CD8-positive, alpha-beta memory T cell (primary cell): ENCODE results near the gene PPIG. TPM values are rescaled to one million over a fixed set of nuclear protein-coding genes. Genes with fewer than 3 reads are reported as not detected.
"Not testable (repeated sequence)": the region's sequence is repeated elsewhere in the genome, so short reads cannot be mapped to it uniquely, and the experiment has no call there.

ENCODE experiments used
- CTCF ChIA-PET: fragments of 350-600 bp; sonication (Branson Sonifier 250); formaldehyde crosslinking; loops from one replicate; lab custom pipeline; 2021; ENCODE audit warnings: antibody characterized with exemption; lab: Charles Lee
- POLR2A ChIA-PET: fragments of 350-600 bp; sonication (Branson Sonifier 250); formaldehyde crosslinking; loops from one replicate; lab custom pipeline; 2021; ENCODE audit warnings: antibody characterized with exemption; lab: Charles Lee
- DNase-seq, 5 donors: peaks; one replicate each; pipeline versions ENCODE4 v3.0.0 to v3.0.0-alpha.2; 2020 to 2022; ENCODE audit warnings: mixed read lengths in 1 of 5
- H3K27ac ChIP-seq: one replicate; pipeline ENCODE4 v1.7.0; 2013; ENCODE audit warnings: low read depth, mild to moderate bottlenecking, low read length, moderate library complexity
- H3K27me3 ChIP-seq: 2 replicates; pipeline ENCODE4 v1.7.0; 2013; ENCODE audit warnings: low read length, mild to moderate bottlenecking; ENCODE audit not compliant: insufficient read depth, poor library complexity, severe bottlenecking
- H3K36me3 ChIP-seq: 2 replicates; pipeline ENCODE4 v1.7.0; 2013; ENCODE audit warnings: mild to moderate bottlenecking, low read length, moderate library complexity; ENCODE audit not compliant: insufficient read depth
- H3K4me1 ChIP-seq: 2 replicates; pipeline ENCODE4 v1.7.0; 2013; ENCODE audit warnings: mild to moderate bottlenecking, low read length, moderate library complexity; ENCODE audit not compliant: insufficient read depth
- H3K4me3 ChIP-seq: 2 replicates; pipeline ENCODE4 v1.7.0; 2013; ENCODE audit warnings: mild to moderate bottlenecking, low read length
- H3K9me3 ChIP-seq: 2 replicates; pipeline ENCODE4 v1.7.0; 2013; ENCODE audit warnings: mild to moderate bottlenecking, low read length
- H3K27ac Mint-ChIP-seq, 8 donors: one replicate each; pipeline ENCODE4 v1.8.0; 2020 to 2021; ENCODE audit warnings: mixed read lengths in 8 of 8, mild to moderate bottlenecking in 6 of 8, inconsistent platforms in 3 of 8, moderate library complexity in 3 of 8
- H3K27me3 Mint-ChIP-seq, 2 donors: one replicate each; pipeline ENCODE4 v1.8.0; 2020 to 2021; ENCODE audit warnings: mixed read lengths in 2 of 2, mild to moderate bottlenecking in 1 of 2, moderate library complexity in 1 of 2
- H3K36me3 Mint-ChIP-seq, 3 donors: one replicate each; pipeline ENCODE4 v1.8.0; 2020 to 2021; ENCODE audit warnings: mixed read lengths in 3 of 3, inconsistent platforms in 1 of 3, mild to moderate bottlenecking in 1 of 3
- H3K4me1 Mint-ChIP-seq, 3 donors: one replicate each; pipeline ENCODE4 v1.8.0; 2020 to 2021; ENCODE audit warnings: mixed read lengths in 3 of 3, inconsistent platforms in 1 of 3, mild to moderate bottlenecking in 1 of 3
- H3K4me3 Mint-ChIP-seq, 7 donors: one replicate each; pipeline ENCODE4 v1.8.0; 2020 to 2021; ENCODE audit warnings: mixed read lengths in 7 of 7, mild to moderate bottlenecking in 6 of 7, moderate library complexity in 4 of 7, inconsistent platforms in 2 of 7
- H3K9me3 Mint-ChIP-seq, 5 donors: one replicate each; pipeline ENCODE4 v1.8.0; 2020 to 2022; ENCODE audit warnings: mixed read lengths in 5 of 5, mild to moderate bottlenecking in 3 of 5, moderate library complexity in 2 of 5, inconsistent platforms in 1 of 5
- polyA plus RNA-seq: library from polyadenylated mRNA; unstranded; fragments of 300-500 nt; fragmentation: Illumina TruSeq; gene quantifications from one replicate; pipeline ENCODE4 v1.2.3, GENCODE V29; 2021
- total RNA-seq, 2 experiments: library from RNA; stranded (reverse); gene quantifications; one replicate each; pipeline ENCODE4 v1.2.3, GENCODE V29; 2021

The PPIG gene
- total and polyA plus RNA-seq, 3 experiments from 2014 or later: 60.7 to 87.2 (median 65.7) TPM

- Mint-ChIP-seq H3K4me3 (no peak overlapping the region), H3K27me3 (peaks cover 9 to 14% of the 10 kb centered on the region in 2 donors), H3K4me1 (no peaks in the 10 kb centered on the region), H3K27ac (no peak overlapping the region), H3K36me3 (peaks cover 0 to 1% (median 0%) of the 10 kb centered on the region in 3 donors), H3K9me3 (no peaks in the 10 kb centered on the region)
- DNase-seq: no peak
- Histone ChIP-seq H3K4me1 (no peaks in the 10 kb centered on the region), H3K9me3 (no peaks in the 10 kb centered on the region), H3K4me3 (no peak overlapping the region), H3K27me3 (no peaks in the 10 kb centered on the region), H3K36me3 (no peaks in the 10 kb centered on the region), H3K27ac (no peak overlapping the region)
- POLR2A ChIA-PET: no interaction called here
- CTCF ChIA-PET: no interaction called here
These were observed 89.8 kb downstream of the PPIG start for GRCh38 chr2:169673921-169674320.

- CTCF ChIA-PET: no interaction called here
- no peaks in the 10 kb centered on the region for H3K36me3 Mint-ChIP-seq
- H3K27me3 Mint-ChIP-seq: peaks cover 8 to 14% of the 10 kb centered on the region in 2 donors
- H3K27ac Mint-ChIP-seq: no peak overlapping the region
- no peak for DNase-seq
- H3K9me3 Mint-ChIP-seq: no peaks in the 10 kb centered on the region
- no peaks in the 10 kb centered on the region for H3K4me1 Mint-ChIP-seq
- H3K27me3 ChIP-seq: no peaks in the 10 kb centered on the region
- POLR2A ChIA-PET: no interaction called here
- no peak overlapping the region for H3K27ac ChIP-seq
- H3K4me3 Mint-ChIP-seq: no peak overlapping the region
- H3K4me3 ChIP-seq: no peak overlapping the region
- H3K36me3 ChIP-seq: no peaks in the 10 kb centered on the region
- H3K4me1 ChIP-seq: no peaks in the 10 kb centered on the region
- no peaks in the 10 kb centered on the region for H3K9me3 ChIP-seq
These were observed 92.2 kb downstream of the PPIG start for GRCh38 chr2:169676357-169676756.

GRCh38 chr2:169676850-169677249, 92.7 kb downstream of the PPIG start:
- ChIA-PET POLR2A (interaction anchor here (0.7 kb wide), 1 partner anchor 148 kb away, joined by 3 read pairs; no protein-coding TSS in a partner anchor), CTCF (no interaction called here)
- Mint-ChIP-seq H3K27me3 (peaks cover 8 to 14% of the 10 kb centered on the region in 2 donors), H3K27ac (no peak overlapping the region), H3K4me3 (no peak overlapping the region), H3K9me3 (no peaks in the 10 kb centered on the region), H3K4me1 (no peaks in the 10 kb centered on the region), H3K36me3 (no peaks in the 10 kb centered on the region)
- H3K4me1 ChIP-seq: no peaks in the 10 kb centered on the region
- no peak overlapping the region for H3K4me3 ChIP-seq
- no peak for DNase-seq
- no peaks in the 10 kb centered on the region for H3K36me3 ChIP-seq
- H3K27me3 ChIP-seq: no peaks in the 10 kb centered on the region
- H3K27ac ChIP-seq: no peak overlapping the region
- H3K9me3 ChIP-seq: no peaks in the 10 kb centered on the region

GRCh38 chr2:169683054-169683424, 98.9 kb downstream of the PPIG start:
- H3K27ac ChIP-seq: peak overlapping the region; percentile 22
- H3K9me3 ChIP-seq: no peaks in the 10 kb centered on the region
- H3K27ac Mint-ChIP-seq: peak overlapping the region; percentile 41 to 95 (median 87)
- no peaks in the 10 kb centered on the region for H3K36me3 ChIP-seq
- POLR2A ChIA-PET: interaction anchor here (1.0 to 1.7 kb wide), 2 partner anchors 11 to 98 kb away, joined by 3 to 9 read pairs; partner anchors contain the start of genes CFAP210 and PHOSPHO2
- DNase-seq: peak in 2 of 5 donors; percentile 53 to 57
- H3K27me3 Mint-ChIP-seq: no peaks in the 10 kb centered on the region
- H3K4me1 ChIP-seq: peaks cover 11% of the 10 kb centered on the region
- no peak overlapping the region for H3K4me3 ChIP-seq
- CTCF ChIA-PET: interaction anchor here (1.3 kb wide), 1 partner anchor 11 kb away, joined by 3 read pairs; the partner anchor contains the start of genes CFAP210 and PHOSPHO2
- H3K36me3 Mint-ChIP-seq: no peaks in the 10 kb centered on the region
- H3K9me3 Mint-ChIP-seq: no peaks in the 10 kb centered on the region
- H3K4me3 Mint-ChIP-seq: peak overlapping the region; percentile 12 to 69 (median 54)
- peaks cover 22 to 25% (median 25%) of the 10 kb centered on the region in 3 donors for H3K4me1 Mint-ChIP-seq
- no peaks in the 10 kb centered on the region for H3K27me3 ChIP-seq

GRCh38 chr2:169683425-169684134, 99.4 kb downstream of the PPIG start:
- Histone ChIP-seq H3K36me3 (no peaks in the 10 kb centered on the region), H3K9me3 (no peaks in the 10 kb centered on the region), H3K4me3 (no peak overlapping the region), H3K27ac (peak overlapping the region; percentile 22), H3K27me3 (no peaks in the 10 kb centered on the region), H3K4me1 (peaks cover 11% of the 10 kb centered on the region)
- H3K9me3 Mint-ChIP-seq: no peaks in the 10 kb centered on the region
- CTCF ChIA-PET: interaction anchor here (1.3 to 1.5 kb wide), 2 partner anchors 10 to 15 kb away, joined by 3 read pairs; partner anchors contain the start of genes CFAP210 and PHOSPHO2
- H3K27ac Mint-ChIP-seq: peak overlapping the region; percentile 41 to 95 (median 87)
- POLR2A ChIA-PET: interaction anchor here (0.6 to 1.7 kb wide), 3 partner anchors 11 to 150 kb away, joined by 3 to 9 read pairs (median 4); partner anchors contain the start of genes CFAP210 and PHOSPHO2
- peaks cover 22 to 25% (median 25%) of the 10 kb centered on the region in 3 donors for H3K4me1 Mint-ChIP-seq
- no peaks in the 10 kb centered on the region for H3K27me3 Mint-ChIP-seq
- DNase-seq: no peak
- peak overlapping the region; percentile 12 to 69 (median 47) for H3K4me3 Mint-ChIP-seq
- H3K36me3 Mint-ChIP-seq: no peaks in the 10 kb centered on the region

- Histone ChIP-seq H3K4me3 (no peak overlapping the region), H3K27ac (no peak overlapping the region), H3K36me3 (no peaks in the 10 kb centered on the region), H3K9me3 (no peaks in the 10 kb centered on the region), H3K27me3 (no peaks in the 10 kb centered on the region), H3K4me1 (peaks cover 11% of the 10 kb centered on the region)
- peaks cover 22 to 25% (median 25%) of the 10 kb centered on the region in 3 donors for H3K4me1 Mint-ChIP-seq
- ChIA-PET CTCF (interaction anchor here (1.3 to 1.5 kb wide), 2 partner anchors 10 to 14 kb away, joined by 3 read pairs; partner anchors contain the start of genes CFAP210 and PHOSPHO2), POLR2A (interaction anchor here (0.6 to 1.7 kb wide), 3 partner anchors 10 to 149 kb away, joined by 3 to 9 read pairs (median 4); partner anchors contain the start of genes CFAP210 and PHOSPHO2)
- H3K4me3 Mint-ChIP-seq: peak overlapping the region in 2 of 7 donors; percentile 41 to 60
- no peak for DNase-seq
- H3K36me3 Mint-ChIP-seq: no peaks in the 10 kb centered on the region
- peak overlapping the region; percentile 41 to 95 (median 87) for H3K27ac Mint-ChIP-seq
- H3K9me3 Mint-ChIP-seq: no peaks in the 10 kb centered on the region
- H3K27me3 Mint-ChIP-seq: no peaks in the 10 kb centered on the region
These were observed 100.0 kb downstream of the PPIG start for GRCh38 chr2:169684135-169684565.

- H3K27me3 ChIP-seq, H3K9me3 Mint-ChIP-seq, H3K9me3 ChIP-seq, H3K4me3 ChIP-seq, DNase-seq, H3K27ac ChIP-seq, H3K36me3 ChIP-seq, POLR2A ChIA-PET, H3K27me3 Mint-ChIP-seq, H3K36me3 Mint-ChIP-seq: not testable (repeated sequence)
- peak overlapping the region in 5 of 8 donors; percentile 64 to 95 (median 91) for H3K27ac Mint-ChIP-seq
- peaks cover 11% of the 10 kb centered on the region for H3K4me1 ChIP-seq
- peaks cover 22 to 25% (median 25%) of the 10 kb centered on the region in 3 donors for H3K4me1 Mint-ChIP-seq
- CTCF ChIA-PET: interaction anchor here (1.5 kb wide), 1 partner anchor 14 kb away, joined by 3 read pairs; no protein-coding TSS in a partner anchor
- H3K4me3 Mint-ChIP-seq: peak overlapping the region in 2 of 7 donors; percentile 16 to 41
These were observed 100.6 kb downstream of the PPIG start for GRCh38 chr2:169684712-169685111.

- H3K27me3 Mint-ChIP-seq, H3K27ac ChIP-seq, H3K9me3 ChIP-seq, H3K4me3 ChIP-seq, H3K27me3 ChIP-seq, POLR2A ChIA-PET, H3K4me3 Mint-ChIP-seq, DNase-seq, H3K36me3 ChIP-seq, CTCF ChIA-PET: not testable (repeated sequence)
- Mint-ChIP-seq H3K4me1 (peaks cover 22 to 25% (median 25%) of the 10 kb centered on the region in 3 donors), H3K27ac (peak overlapping the region in 1 of 8 donors; percentile 62), H3K9me3 (peaks cover 8 to 15% (median 13%) of the 10 kb centered on the region in 5 donors), H3K36me3 (peaks cover 0 to 14% (median 1%) of the 10 kb centered on the region in 3 donors)
- peaks cover 11% of the 10 kb centered on the region for H3K4me1 ChIP-seq
These were observed 102.7 kb downstream of the PPIG start for GRCh38 chr2:169686825-169687224.
